ENCODE results near the gene SYT8. TPM values are rescaled to one million over a fixed set of nuclear protein-coding genes. Genes with fewer than 3 reads are reported as not detected.
A peak's percentile ranks its signal among the peaks of the same experiment; 100 is the strongest.
"Not testable (repeated sequence)": the region's sequence is repeated elsewhere in the genome, so short reads cannot be mapped to it uniquely, and the experiment has no call there.

The SYT8 gene
- 0.60 TPM for polyA plus RNA-seq (2012; ENCODE audit: low read depth, missing spikeins)

- no peak for TF ChIP-seq TAF1 (IDR thresholded peaks at IDR 0.05; ENCODE audit: low read depth, low read length)
- TF ChIP-seq POU2F2 (IDR thresholded peaks at IDR 0.05; ENCODE audit: low read depth, low read length), result no peak
- no peak for TF ChIP-seq PAX5 (IDR thresholded peaks at IDR 0.05; ENCODE audit: insufficient read depth, low read length, severe bottlenecking)
- TF ChIP-seq POLR2AphosphoS5 (IDR thresholded peaks at IDR 0.05; ENCODE audit: low read depth, low read length), result no peak
- no peak for TF ChIP-seq POLR2A (IDR thresholded peaks at IDR 0.05; ENCODE audit: low read depth, low read length)
- TF ChIP-seq SPI1 (IDR thresholded peaks at IDR 0.05; ENCODE audit: low read depth, low read length), result no peak
- no peak for DNase-seq (ENCODE audit: insufficient read length, low spot score)
- FAIRE-seq, result no peak
Observed at GRCh38 chr11:1834779-1835670, at the start of gene SYT8. Gene SYT8 (plus strand): TSS chr11:1834990. CDS start chr11:1835106, 116 bp downstream.

GRCh38 chr11:1785749-1786413 lies 48.9 kb upstream of the SYT8 start:
- no peak for TF ChIP-seq TAF1 (IDR thresholded peaks at IDR 0.05; ENCODE audit: low read depth, low read length)
- DNase-seq (ENCODE audit: insufficient read length, low spot score) (no peak), FAIRE-seq (peak; percentile 45)

- TF ChIP-seq PAX5 (IDR thresholded peaks at IDR 0.05; ENCODE audit: insufficient read depth, low read length, severe bottlenecking) (no peak), POLR2A (IDR thresholded peaks at IDR 0.05; ENCODE audit: low read depth, low read length) (no peak), SPI1 (IDR thresholded peaks at IDR 0.05; ENCODE audit: low read depth, low read length) (no peak), POU2F2 (IDR thresholded peaks at IDR 0.05; ENCODE audit: low read depth, low read length) (no peak), POLR2AphosphoS5 (IDR thresholded peaks at IDR 0.05; ENCODE audit: low read depth, low read length) (no peak), TAF1 (IDR thresholded peaks at IDR 0.05; ENCODE audit: low read depth, low read length) (no peak)
- DNase-seq (ENCODE audit: insufficient read length, low spot score), result no peak
- FAIRE-seq, result no peak
Observed at GRCh38 chr11:1786466-1786865, 48.3 kb upstream of the SYT8 start.

GRCh38 chr11:1791912-1792311 lies 42.9 kb upstream of the SYT8 start:
- FAIRE-seq (no peak), DNase-seq (ENCODE audit: insufficient read length, low spot score) (no peak)
- no peak for TF ChIP-seq PAX5 (IDR thresholded peaks at IDR 0.05; ENCODE audit: insufficient read depth, low read length, severe bottlenecking)
- no peak for TF ChIP-seq SPI1 (IDR thresholded peaks at IDR 0.05; ENCODE audit: low read depth, low read length)
- no peak for TF ChIP-seq POLR2AphosphoS5 (IDR thresholded peaks at IDR 0.05; ENCODE audit: low read depth, low read length)
- no peak for TF ChIP-seq POU2F2 (IDR thresholded peaks at IDR 0.05; ENCODE audit: low read depth, low read length)
- TF ChIP-seq POLR2A (IDR thresholded peaks at IDR 0.05; ENCODE audit: low read depth, low read length), result no peak
- TF ChIP-seq TAF1 (IDR thresholded peaks at IDR 0.05; ENCODE audit: low read depth, low read length), result no peak

GRCh38 chr11:1792461-1792860 lies 42.3 kb upstream of the SYT8 start:
- DNase-seq (ENCODE audit: insufficient read length, low spot score) (no peak), FAIRE-seq (no peak)
- TF ChIP-seq POLR2AphosphoS5 (IDR thresholded peaks at IDR 0.05; ENCODE audit: low read depth, low read length), result no peak
- TF ChIP-seq POLR2A (IDR thresholded peaks at IDR 0.05; ENCODE audit: low read depth, low read length), result no peak
- TF ChIP-seq PAX5 (IDR thresholded peaks at IDR 0.05; ENCODE audit: insufficient read depth, low read length, severe bottlenecking), result no peak
- TF ChIP-seq POU2F2 (IDR thresholded peaks at IDR 0.05; ENCODE audit: low read depth, low read length), result no peak
- no peak for TF ChIP-seq SPI1 (IDR thresholded peaks at IDR 0.05; ENCODE audit: low read depth, low read length)
- no peak for TF ChIP-seq TAF1 (IDR thresholded peaks at IDR 0.05; ENCODE audit: low read depth, low read length)

GRCh38 chr11:1793081-1793480 lies 41.7 kb upstream of the SYT8 start:
- DNase-seq (ENCODE audit: insufficient read length, low spot score), result no peak
- FAIRE-seq, result no peak
- TF ChIP-seq SPI1 (IDR thresholded peaks at IDR 0.05; ENCODE audit: low read depth, low read length) (no peak), POLR2AphosphoS5 (IDR thresholded peaks at IDR 0.05; ENCODE audit: low read depth, low read length) (no peak), POLR2A (IDR thresholded peaks at IDR 0.05; ENCODE audit: low read depth, low read length) (no peak), PAX5 (IDR thresholded peaks at IDR 0.05; ENCODE audit: insufficient read depth, low read length, severe bottlenecking) (no peak), POU2F2 (IDR thresholded peaks at IDR 0.05; ENCODE audit: low read depth, low read length) (no peak)

GRCh38 chr11:1796413-1797011 lies 38.3 kb upstream of the SYT8 start:
- DNase-seq (ENCODE audit: insufficient read length, low spot score) (no peak), FAIRE-seq (no peak)
- TF ChIP-seq POLR2A (IDR thresholded peaks at IDR 0.05; ENCODE audit: low read depth, low read length), result no peak
- TF ChIP-seq POLR2AphosphoS5 (IDR thresholded peaks at IDR 0.05; ENCODE audit: low read depth, low read length), result no peak
- no peak for TF ChIP-seq PAX5 (IDR thresholded peaks at IDR 0.05; ENCODE audit: insufficient read depth, low read length, severe bottlenecking)
- TF ChIP-seq TAF1 (IDR thresholded peaks at IDR 0.05; ENCODE audit: low read depth, low read length), result no peak
- no peak for TF ChIP-seq SPI1 (IDR thresholded peaks at IDR 0.05; ENCODE audit: low read depth, low read length)
- no peak for TF ChIP-seq POU2F2 (IDR thresholded peaks at IDR 0.05; ENCODE audit: low read depth, low read length)

- DNase-seq (ENCODE audit: insufficient read length, low spot score), result no peak
- FAIRE-seq, result no peak
- TF ChIP-seq POU2F2 (IDR thresholded peaks at IDR 0.05; ENCODE audit: low read depth, low read length), result no peak
- TF ChIP-seq TAF1 (IDR thresholded peaks at IDR 0.05; ENCODE audit: low read depth, low read length), result no peak
- no peak for TF ChIP-seq SPI1 (IDR thresholded peaks at IDR 0.05; ENCODE audit: low read depth, low read length)
- TF ChIP-seq PAX5 (IDR thresholded peaks at IDR 0.05; ENCODE audit: insufficient read depth, low read length, severe bottlenecking), result no peak
- TF ChIP-seq POLR2A (IDR thresholded peaks at IDR 0.05; ENCODE audit: low read depth, low read length), result no peak
- TF ChIP-seq POLR2AphosphoS5 (IDR thresholded peaks at IDR 0.05; ENCODE audit: low read depth, low read length), result no peak
Observed at GRCh38 chr11:1797391-1798125, 37.2 kb upstream of the SYT8 start.

- DNase-seq (ENCODE audit: insufficient read length, low spot score) (no peak), FAIRE-seq (no peak)
- TF ChIP-seq TAF1 (IDR thresholded peaks at IDR 0.05; ENCODE audit: low read depth, low read length), result no peak
- no peak for TF ChIP-seq POU2F2 (IDR thresholded peaks at IDR 0.05; ENCODE audit: low read depth, low read length)
- no peak for TF ChIP-seq POLR2AphosphoS5 (IDR thresholded peaks at IDR 0.05; ENCODE audit: low read depth, low read length)
- no peak for TF ChIP-seq SPI1 (IDR thresholded peaks at IDR 0.05; ENCODE audit: low read depth, low read length)
- TF ChIP-seq POLR2A (IDR thresholded peaks at IDR 0.05; ENCODE audit: low read depth, low read length), result no peak
- TF ChIP-seq PAX5 (IDR thresholded peaks at IDR 0.05; ENCODE audit: insufficient read depth, low read length, severe bottlenecking), result no peak
Observed at GRCh38 chr11:1803246-1803645, 31.5 kb upstream of the SYT8 start.

GRCh38 chr11:1803835-1804519 lies 30.8 kb upstream of the SYT8 start:
- not testable (repeated sequence) for FAIRE-seq; DNase-seq (ENCODE audit: insufficient read length, low spot score)

All from GM12891 (cell line).